Gastroesophageal sphincter (tissue), 4 donors: ENCODE data around the gene TNP2. TPM values are rescaled to one million over a fixed set of nuclear protein-coding genes. Genes with fewer than 3 reads are reported as not detected.

Experiments used
- ATAC-seq: fragments of 150-250 bp; one replicate; pipeline ENCODE4 v1.9.1; 2016; ENCODE audit warnings: mild to moderate bottlenecking, moderate library complexity
- H3K27ac ChIP-seq, 4 donors: fragments of 200-600 bp; sonication (generic) in 3 of 4; 1 replicate in 3 of 4; 2 replicates in 1 of 4; pipeline ENCODE4 v1.5.1; 2016 to 2019
- H3K27me3 ChIP-seq: fragments of 200-600 bp; sonication (generic); one replicate; pipeline ENCODE4 v1.5.1; 2019
- H3K36me3 ChIP-seq, 2 donors: fragments of 200-600 bp; sonication (generic); one replicate each; pipeline ENCODE4 v1.5.1; 2019; ENCODE audit warnings: control low read depth in 1 of 2
- H3K4me1 ChIP-seq, 3 donors: fragments of 200-600 bp; sonication (generic); 1 replicate in 2 of 3; 2 replicates in 1 of 3; pipeline ENCODE4 v1.5.1; 2016 to 2019; ENCODE audit warnings: control low read depth in 2 of 3
- H3K4me3 ChIP-seq, 2 donors: fragments of 200-600 bp; sonication (generic); one replicate each; pipeline ENCODE4 v1.5.1; 2019; ENCODE audit warnings: mild to moderate bottlenecking in 1 of 2, moderate library complexity in 1 of 2
- H3K9me3 ChIP-seq, 3 donors: fragments of 200-600 bp; sonication (generic); one replicate each; pipeline ENCODE4 v1.5.1; 2017 to 2019; ENCODE audit warnings: control low read depth in 2 of 3
- EP300 ChIP-seq: sonication (generic); formaldehyde crosslinking; IDR thresholded peaks from one replicate; pipeline ENCODE4 v1.6.1; 2017; ENCODE audit warnings: antibody characterized with exemption, mild to moderate bottlenecking
- POLR2A ChIP-seq, 2 donors: fragments of 450-650 bp; IDR thresholded peaks; one replicate each; pipeline ENCODE4 v1.6.1; 2017; ENCODE audit warnings: antibody characterized with exemption in 2 of 2, mild to moderate bottlenecking in 2 of 2, moderate library complexity in 1 of 2
- POLR2AphosphoS5 ChIP-seq: sonication (generic); formaldehyde crosslinking; IDR thresholded peaks from one replicate; pipeline ENCODE4 v1.6.1; 2017; ENCODE audit warnings: antibody characterized with exemption
- WGBS, 2 donors: methylation state at CpG; one replicate each; pipeline ENCODE4 v1.1.5; 2018; ENCODE audit warnings: low coverage in 1 of 2; 5-methylcytosine and 5-hydroxymethylcytosine counted together
- total RNA-seq, 4 donors: library from RNA; depleted of rRNA; stranded (reverse); fragments of >200 nt; gene quantifications; one replicate each; pipeline ENCODE4 v1.1.0, GENCODE V29; 2016
- TF ChIP-seq, protein P1 (sequence below), 4 experiments: fragments of 200-600 bp in 2 of 4; fragments of 450-650 bp in 2 of 4; sonication (generic) in 1 of 4; IDR thresholded peaks; one replicate each; pipeline ENCODE4 v1.5.1; 2017 to 2019; ENCODE audit warnings: antibody characterized with exemption in 4 of 4, mild to moderate bottlenecking in 2 of 4, moderate library complexity in 2 of 4

TNP2 gene
- total RNA-seq, 4 donors from 2014 or later = not detected

- ATAC-seq = no peak
- 87 to 89% methylated on average over 3 to 4 of the region's 10 CpGs for WGBS, 2 donors
- TF ChIP-seq POLR2AphosphoS5 = no peak
- TF ChIP-seq, protein P1, sequence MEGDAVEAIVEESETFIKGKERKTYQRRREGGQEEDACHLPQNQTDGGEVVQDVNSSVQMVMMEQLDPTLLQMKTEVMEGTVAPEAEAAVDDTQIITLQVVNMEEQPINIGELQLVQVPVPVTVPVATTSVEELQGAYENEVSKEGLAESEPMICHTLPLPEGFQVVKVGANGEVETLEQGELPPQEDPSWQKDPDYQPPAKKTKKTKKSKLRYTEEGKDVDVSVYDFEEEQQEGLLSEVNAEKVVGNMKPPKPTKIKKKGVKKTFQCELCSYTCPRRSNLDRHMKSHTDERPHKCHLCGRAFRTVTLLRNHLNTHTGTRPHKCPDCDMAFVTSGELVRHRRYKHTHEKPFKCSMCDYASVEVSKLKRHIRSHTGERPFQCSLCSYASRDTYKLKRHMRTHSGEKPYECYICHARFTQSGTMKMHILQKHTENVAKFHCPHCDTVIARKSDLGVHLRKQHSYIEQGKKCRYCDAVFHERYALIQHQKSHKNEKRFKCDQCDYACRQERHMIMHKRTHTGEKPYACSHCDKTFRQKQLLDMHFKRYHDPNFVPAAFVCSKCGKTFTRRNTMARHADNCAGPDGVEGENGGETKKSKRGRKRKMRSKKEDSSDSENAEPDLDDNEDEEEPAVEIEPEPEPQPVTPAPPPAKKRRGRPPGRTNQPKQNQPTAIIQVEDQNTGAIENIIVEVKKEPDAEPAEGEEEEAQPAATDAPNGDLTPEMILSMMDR (IDR thresholded peaks at IDR 0.05) = no peak
- no peak for TF ChIP-seq EP300
- no peak for TF ChIP-seq POLR2A (IDR thresholded peaks at IDR 0.05)
- Histone ChIP-seq H3K27ac (no peak overlapping the region), H3K36me3 (no peaks in the 10 kb centered on the region), H3K4me1 (no peaks in the 10 kb centered on the region), H3K27me3 (no peaks in the 10 kb centered on the region), H3K4me3 (no peak overlapping the region), H3K9me3 (no peaks in the 10 kb centered on the region)
Measured at GRCh38 chr16:11240636-11241473, 28.3 kb downstream of the TNP2 start.

DNA sequence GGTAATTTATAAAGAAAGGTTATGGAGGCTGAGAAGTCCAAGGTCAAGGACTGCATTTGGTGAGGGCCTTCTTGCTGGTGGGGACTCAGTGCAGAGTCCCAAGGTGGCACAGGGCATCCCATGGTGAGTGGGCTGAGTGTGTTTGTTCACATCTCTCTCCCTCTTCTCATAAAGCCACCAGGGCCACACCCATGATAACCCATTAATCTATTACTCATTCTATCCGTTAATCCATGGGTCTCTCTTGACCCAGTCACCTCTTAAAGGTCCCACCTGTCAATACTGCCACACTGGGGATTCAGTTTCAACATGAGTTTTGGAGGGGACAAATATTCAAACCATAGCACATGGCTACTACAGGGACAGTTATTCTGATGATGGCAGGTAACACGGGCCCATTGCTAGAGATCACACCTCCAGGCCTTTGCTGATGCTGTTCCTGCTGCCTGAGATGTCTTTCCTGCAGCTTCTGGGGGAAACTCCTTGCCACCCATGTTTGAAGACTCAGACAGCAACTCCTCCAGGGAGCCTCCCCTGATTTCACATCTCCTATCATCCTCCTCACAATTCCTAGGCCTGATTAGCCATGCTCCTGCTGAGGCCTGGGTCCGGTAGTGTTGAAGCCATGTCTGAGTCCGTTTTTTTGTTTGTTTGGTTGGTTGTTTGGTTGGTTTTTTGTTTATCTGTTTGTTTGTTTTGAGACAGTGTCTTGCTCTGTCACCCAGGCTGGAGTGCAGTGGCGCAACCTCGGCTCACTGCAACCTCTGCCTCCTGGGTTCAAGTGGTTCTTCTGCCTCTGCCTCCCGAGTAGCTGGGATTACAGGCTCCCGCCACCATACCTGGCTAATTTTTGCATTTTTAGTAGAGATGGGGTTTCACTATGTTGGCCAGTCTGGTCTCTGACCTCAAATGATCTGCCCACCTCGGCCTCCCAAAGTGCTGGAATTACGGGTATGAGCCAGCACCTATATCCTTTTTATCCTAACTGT lies 29.2 kb downstream of the TNP2 start:
- Histone ChIP-seq H3K9me3 (no peaks in the 10 kb centered on the region), H3K36me3 (no peaks in the 10 kb centered on the region), H3K27ac (no peak overlapping the region), H3K4me1 (no peaks in the 10 kb centered on the region), H3K27me3 (no peaks in the 10 kb centered on the region), H3K4me3 (no peak overlapping the region)
- TF ChIP-seq, protein P1 (IDR thresholded peaks at IDR 0.05) = no peak
- TF ChIP-seq POLR2AphosphoS5 (no peak), EP300 (no peak), POLR2A (IDR thresholded peaks at IDR 0.05) (no peak)
- no peak for ATAC-seq
- WGBS, 2 donors = 76 to 80% methylated on average over 4 to 6 of the region's 10 CpGs

- 94 to 95% methylated on average over 3 to 13 of the region's 15 CpGs for WGBS, 2 donors
- no peaks in the 10 kb centered on the region for H3K9me3 ChIP-seq
- no peaks in the 10 kb centered on the region for H3K36me3 ChIP-seq
- H3K27me3 ChIP-seq = no peaks in the 10 kb centered on the region
- H3K27ac ChIP-seq = no peak overlapping the region
- no peak overlapping the region for H3K4me3 ChIP-seq
- ATAC-seq = no peak
- H3K4me1 ChIP-seq = no peaks in the 10 kb centered on the region
- TF ChIP-seq POLR2AphosphoS5 = no peak
- no peak for TF ChIP-seq POLR2A (IDR thresholded peaks at IDR 0.05)
- no peak for TF ChIP-seq EP300
- TF ChIP-seq, protein P1 (IDR thresholded peaks at IDR 0.05) = no peak
Measured at GRCh38 chr16:11238272-11239202, 30.6 kb downstream of the TNP2 start.

DNA sequence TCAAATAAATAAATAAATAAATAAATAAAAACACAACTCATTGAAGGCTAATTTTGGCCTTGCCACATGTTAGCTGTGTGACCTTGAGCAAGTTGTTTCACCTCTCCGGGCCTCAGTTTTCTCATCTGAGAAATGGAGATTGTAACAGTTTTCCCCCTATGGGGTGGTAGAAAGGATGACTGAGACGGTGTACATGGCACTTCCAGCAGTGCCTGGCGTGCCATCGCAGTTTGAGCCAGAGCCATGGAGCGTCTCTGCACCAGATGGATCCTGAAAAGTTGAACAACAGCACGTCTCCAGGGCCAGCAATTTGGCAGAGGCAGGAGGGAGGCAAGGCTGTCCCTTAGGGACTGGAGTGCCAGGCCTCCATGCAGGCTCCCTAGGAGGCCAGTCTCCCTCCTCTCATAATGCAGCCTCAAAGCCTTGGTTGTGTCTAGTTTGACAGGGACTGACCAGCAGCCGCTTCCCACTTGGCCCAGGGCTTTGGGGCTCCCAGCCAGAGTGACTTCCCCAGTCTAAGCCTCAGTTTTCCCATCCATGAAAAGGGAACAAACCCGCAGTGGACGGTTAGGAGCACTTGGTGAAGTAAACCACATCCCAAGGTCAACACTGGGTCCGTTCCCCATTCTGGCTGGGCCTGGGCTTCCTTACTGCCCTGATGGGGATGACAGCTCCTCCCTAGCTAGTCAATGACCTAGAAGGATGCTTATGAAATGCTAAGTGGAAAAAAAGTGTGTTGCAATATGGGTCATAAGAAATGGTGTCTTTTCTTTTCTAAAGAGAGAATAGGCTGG lies 32.5 kb downstream of the TNP2 start:
- Histone ChIP-seq H3K9me3 (no peaks in the 10 kb centered on the region), H3K27ac (no peak overlapping the region), H3K4me3 (no peak overlapping the region), H3K4me1 (peaks cover 0 to 9% (median 0%) of the 10 kb centered on the region in 3 donors), H3K27me3 (no peaks in the 10 kb centered on the region), H3K36me3 (no peaks in the 10 kb centered on the region)
- 88 to 100% methylated on average over 1 to 3 of the region's 10 CpGs for WGBS, 2 donors
- TF ChIP-seq, protein P1 (IDR thresholded peaks at IDR 0.05) = no peak
- no peak for TF ChIP-seq POLR2A (IDR thresholded peaks at IDR 0.05)
- ATAC-seq = peak; percentile 32
